WERI-Rb-1 (cell line): Measurements from ENCODE around the gene TMEM95.
"Not testable (repeated sequence)": the region's sequence is repeated elsewhere in the genome, so short reads cannot be mapped to it uniquely, and the experiment has no call there.

Experiments
- DNase-seq: peaks from one replicate; pipeline ENCODE4 v3.0.0-alpha.2; 2020
- H3K27ac ChIP-seq: fragments of 250-450 bp; sonication (Bioruptor Pico); 2 replicates; pipeline ENCODE4 v1.5.1; 2020; ENCODE audit warnings: mild to moderate bottlenecking, moderate library complexity
- H3K27me3 ChIP-seq: fragments of 250-450 bp; sonication (Bioruptor Pico); 2 replicates; pipeline ENCODE4 v1.5.1; 2021; ENCODE audit warnings: mild to moderate bottlenecking, low read depth, moderate library complexity; ENCODE audit not compliant: insufficient read depth, severe bottlenecking
- H3K36me3 ChIP-seq: fragments of 250-450 bp; sonication (Bioruptor Pico); 2 replicates; pipeline ENCODE4 v1.5.1; 2020; ENCODE audit warnings: mild to moderate bottlenecking, moderate library complexity
- H3K4me3 ChIP-seq: 2 replicates; pipeline ENCODE4 v1.5.1; 2011; ENCODE audit warnings: low read depth, mild to moderate bottlenecking, control low read depth, low read length
- H3K9me3 ChIP-seq: fragments of 250-450 bp; sonication (Bioruptor Pico); 2 replicates; pipeline ENCODE4 v1.5.1; 2021; ENCODE audit warnings: mild to moderate bottlenecking, moderate library complexity; ENCODE audit not compliant: severe bottlenecking
- CTCF ChIP-seq: IDR thresholded peaks from 2 replicates; pipeline ENCODE4 v1.5.1; 2011; ENCODE audit warnings: low read depth, mild to moderate bottlenecking, control low read depth, inconsistent platforms, low read length

Gene TMEM95

GRCh38 chr17:7332111-7332510 is 22.8 kb upstream of the TMEM95 start:
- Histone ChIP-seq H3K27ac (no peak overlapping the region), H3K4me3 (no peak overlapping the region), H3K27me3 (no peaks in the 10 kb centered on the region), H3K36me3 (no peaks in the 10 kb centered on the region), H3K9me3 (no peaks in the 10 kb centered on the region)
- no peak for DNase-seq
- no peak for TF ChIP-seq CTCF

- not testable (repeated sequence) for DNase-seq, H3K4me3 ChIP-seq, H3K27me3 ChIP-seq, H3K36me3 ChIP-seq, H3K27ac ChIP-seq, H3K9me3 ChIP-seq
Observed at GRCh38 chr17:7332600-7333069, 22.3 kb upstream of the TMEM95 start.

GRCh38 chr17:7334938-7335538 is 19.9 kb upstream of the TMEM95 start:
- no peak for DNase-seq
- H3K27ac ChIP-seq, result no peak overlapping the region
- no peaks in the 10 kb centered on the region for H3K36me3 ChIP-seq
- H3K9me3 ChIP-seq, result no peaks in the 10 kb centered on the region
- H3K27me3 ChIP-seq, result no peaks in the 10 kb centered on the region
- H3K4me3 ChIP-seq, result no peak overlapping the region
- no peak for TF ChIP-seq CTCF

GRCh38 chr17:7335765-7336164 is 19.2 kb upstream of the TMEM95 start:
- DNase-seq, H3K27me3 ChIP-seq, H3K36me3 ChIP-seq, H3K4me3 ChIP-seq, H3K27ac ChIP-seq, H3K9me3 ChIP-seq: not testable (repeated sequence)

GRCh38 chr17:7336240-7337175 is 18.4 kb upstream of the TMEM95 start, which contains the start of gene ACAP1:
Gene ACAP1 (plus strand): TSS chr17:7336529. CDS start chr17:7336735, 206 bp downstream.
- Histone ChIP-seq H3K4me3 (no peak within 1 kb of the TSS), H3K27ac (no peak within 1 kb of the TSS)
- no peak for TF ChIP-seq CTCF

GRCh38 chr17:7337600-7337999 is 17.4 kb upstream of the TMEM95 start:
- H3K4me3 ChIP-seq, H3K27ac ChIP-seq, H3K36me3 ChIP-seq, H3K27me3 ChIP-seq, H3K9me3 ChIP-seq, DNase-seq: not testable (repeated sequence)

More at GRCh38 chr17:7336240-7337175, 18.4 kb upstream of the TMEM95 start, which contains the start of gene ACAP1:
- H3K9me3 ChIP-seq, result no peaks in the 10 kb centered on the region
- H3K27me3 ChIP-seq, result no peaks in the 10 kb centered on the region
- DNase-seq, result no peak
- no peaks in the 10 kb centered on the region for H3K36me3 ChIP-seq

GRCh38 chr17:7340179-7340578 is 14.8 kb upstream of the TMEM95 start:
- H3K9me3 ChIP-seq, result no peaks in the 10 kb centered on the region
- no peak for TF ChIP-seq CTCF
- H3K36me3 ChIP-seq, result no peaks in the 10 kb centered on the region
- H3K27ac ChIP-seq, result no peak overlapping the region
- no peak overlapping the region for H3K4me3 ChIP-seq
- H3K27me3 ChIP-seq, result no peaks in the 10 kb centered on the region
- no peak for DNase-seq
